Epithelial cell of esophagus (primary cell): ENCODE data around the gene CSNK1G2.

Source experiments
- DNase-seq: peaks from one replicate; pipeline ENCODE4 v3.0.0; 2010; ENCODE audit warnings: low read depth
- H3K4me3 ChIP-seq: 2 replicates; pipeline ENCODE4 v1.5.1; 2011; ENCODE audit warnings: mild to moderate bottlenecking, low read length, control low read depth
- CTCF ChIP-seq: IDR thresholded peaks from 2 replicates; pipeline ENCODE4 v1.5.1; 2011; ENCODE audit warnings: low read depth, mild to moderate bottlenecking, low read length, control low read depth, inconsistent platforms; ENCODE audit not compliant: insufficient read depth; ENCODE audit errors: missing control alignments

CSNK1G2 gene

GRCh38 chr19:1941146-1942077 lies at the start of gene CSNK1G2:
Gene CSNK1G2, plus strand, starts transcription at chr19:1941172. Its CDS starts 28,601 bp downstream, at chr19:1969773.
- no peak for TF ChIP-seq CTCF
- DNase-seq, result no peak
- peak within 1 kb of the TSS; percentile 68 for H3K4me3 ChIP-seq

- no peak for DNase-seq
- no peak overlapping the region for H3K4me3 ChIP-seq
- no peak for TF ChIP-seq CTCF
These were observed 47.2 kb upstream of the CSNK1G2 start for GRCh38 chr19:1893791-1894190.

GRCh38 chr19:1896508-1896907 lies 44.5 kb upstream of the CSNK1G2 start:
- DNase-seq, result no peak
- no peak overlapping the region for H3K4me3 ChIP-seq
- TF ChIP-seq CTCF, result no peak

- TF ChIP-seq CTCF, result no peak
- H3K4me3 ChIP-seq, result no peak overlapping the region
- DNase-seq, result no peak
These were observed 39.0 kb upstream of the CSNK1G2 start for GRCh38 chr19:1901940-1902404.

GRCh38 chr19:1902923-1903322 lies 38.0 kb upstream of the CSNK1G2 start:
- TF ChIP-seq CTCF, result no peak
- H3K4me3 ChIP-seq, result no peak overlapping the region

GRCh38 chr19:1904860-1905109 lies 36.2 kb upstream of the CSNK1G2 start:
- no peak for DNase-seq
- no peak for TF ChIP-seq CTCF
- peak overlapping the region; percentile 52 for H3K4me3 ChIP-seq

More at GRCh38 chr19:1902923-1903322, 38.0 kb upstream of the CSNK1G2 start:
- DNase-seq, result no peak
